22Rv1 (cell line): ENCODE results near the gene CALCOCO1.
"Not testable (repeated sequence)": the region's sequence is repeated elsewhere in the genome, so short reads cannot be mapped to it uniquely, and the experiment has no call there.

ENCODE experiments used
- H3K27ac ChIP-seq: fragments of 450-650 bp; 2 replicates; pipeline ENCODE4 v1.5.1; 2017
- ZFX ChIP-seq: fragments of 450-650 bp; IDR thresholded peaks from 2 replicates; pipeline ENCODE4 v1.6.1; 2017; ENCODE audit warnings: antibody characterized with exemption, borderline replicate concordance
- TF ChIP-seq, protein P1 (sequence below): fragments of 450-650 bp; IDR thresholded peaks from 2 replicates; pipeline ENCODE4 v1.5.1; 2017; ENCODE audit warnings: mild to moderate bottlenecking

CALCOCO1 gene

DNA sequence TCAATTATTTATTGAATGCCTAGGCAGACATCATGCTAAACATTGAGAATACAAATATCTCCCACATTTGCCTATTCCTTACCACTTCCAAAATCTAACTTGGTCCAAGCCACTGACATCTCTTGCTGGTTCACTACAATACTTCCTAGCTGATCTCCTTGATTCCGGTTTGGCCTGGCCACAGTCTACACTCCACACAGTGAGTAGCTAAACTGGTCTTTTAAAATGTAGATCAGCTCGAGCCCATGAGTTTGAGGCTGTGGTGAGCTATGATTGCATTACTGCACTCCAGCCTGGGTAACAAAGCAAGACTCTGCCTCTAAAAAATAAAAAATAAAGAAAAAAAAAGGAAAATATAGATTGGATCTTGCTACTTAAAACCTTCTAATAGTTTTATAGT is 43.8 kb downstream of the CALCOCO1 start:
- no peak overlapping the region for H3K27ac ChIP-seq
- TF ChIP-seq, protein P1, sequence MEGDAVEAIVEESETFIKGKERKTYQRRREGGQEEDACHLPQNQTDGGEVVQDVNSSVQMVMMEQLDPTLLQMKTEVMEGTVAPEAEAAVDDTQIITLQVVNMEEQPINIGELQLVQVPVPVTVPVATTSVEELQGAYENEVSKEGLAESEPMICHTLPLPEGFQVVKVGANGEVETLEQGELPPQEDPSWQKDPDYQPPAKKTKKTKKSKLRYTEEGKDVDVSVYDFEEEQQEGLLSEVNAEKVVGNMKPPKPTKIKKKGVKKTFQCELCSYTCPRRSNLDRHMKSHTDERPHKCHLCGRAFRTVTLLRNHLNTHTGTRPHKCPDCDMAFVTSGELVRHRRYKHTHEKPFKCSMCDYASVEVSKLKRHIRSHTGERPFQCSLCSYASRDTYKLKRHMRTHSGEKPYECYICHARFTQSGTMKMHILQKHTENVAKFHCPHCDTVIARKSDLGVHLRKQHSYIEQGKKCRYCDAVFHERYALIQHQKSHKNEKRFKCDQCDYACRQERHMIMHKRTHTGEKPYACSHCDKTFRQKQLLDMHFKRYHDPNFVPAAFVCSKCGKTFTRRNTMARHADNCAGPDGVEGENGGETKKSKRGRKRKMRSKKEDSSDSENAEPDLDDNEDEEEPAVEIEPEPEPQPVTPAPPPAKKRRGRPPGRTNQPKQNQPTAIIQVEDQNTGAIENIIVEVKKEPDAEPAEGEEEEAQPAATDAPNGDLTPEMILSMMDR = no peak
- no peak for TF ChIP-seq ZFX

DNA sequence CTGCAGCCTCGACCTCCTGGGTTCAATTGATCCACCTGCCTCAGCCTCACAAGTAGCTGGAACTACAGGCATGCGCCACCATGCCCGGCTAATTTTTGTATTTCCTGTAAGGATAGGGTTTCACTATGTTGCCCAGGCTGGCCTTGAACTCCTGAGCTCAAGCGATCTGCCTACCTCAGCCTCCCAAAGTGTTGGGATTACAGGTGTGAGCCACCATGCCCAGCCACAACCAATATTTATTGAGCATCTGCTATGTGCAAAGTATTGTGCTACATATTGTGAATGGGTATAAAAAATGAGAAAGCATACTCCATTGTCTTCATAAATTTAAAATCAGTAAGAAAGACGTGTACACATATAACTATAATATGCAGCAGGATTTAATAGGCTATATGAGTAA is 47.2 kb downstream of the CALCOCO1 start:
- H3K27ac ChIP-seq = not testable (repeated sequence)

DNA sequence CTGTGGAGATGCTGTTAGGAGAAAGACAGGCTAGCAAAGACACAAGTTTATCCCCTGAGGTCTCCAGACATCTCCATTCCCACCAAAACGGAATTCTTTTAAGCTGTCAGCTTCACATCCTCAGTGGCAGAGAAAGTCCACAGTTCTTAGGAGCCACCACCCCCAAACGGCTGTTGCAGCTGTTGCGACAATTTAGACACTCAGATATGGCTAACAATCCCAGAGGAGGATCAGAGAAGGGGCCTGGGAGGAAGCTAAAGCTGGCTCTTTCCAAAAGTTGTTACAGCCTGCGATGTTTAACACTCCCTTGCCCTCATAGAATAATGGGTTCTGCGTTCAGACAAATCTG is 49.5 kb downstream of the CALCOCO1 start:
- TF ChIP-seq, protein P1 = no peak
- TF ChIP-seq ZFX = no peak
- H3K27ac ChIP-seq = no peak overlapping the region

DNA sequence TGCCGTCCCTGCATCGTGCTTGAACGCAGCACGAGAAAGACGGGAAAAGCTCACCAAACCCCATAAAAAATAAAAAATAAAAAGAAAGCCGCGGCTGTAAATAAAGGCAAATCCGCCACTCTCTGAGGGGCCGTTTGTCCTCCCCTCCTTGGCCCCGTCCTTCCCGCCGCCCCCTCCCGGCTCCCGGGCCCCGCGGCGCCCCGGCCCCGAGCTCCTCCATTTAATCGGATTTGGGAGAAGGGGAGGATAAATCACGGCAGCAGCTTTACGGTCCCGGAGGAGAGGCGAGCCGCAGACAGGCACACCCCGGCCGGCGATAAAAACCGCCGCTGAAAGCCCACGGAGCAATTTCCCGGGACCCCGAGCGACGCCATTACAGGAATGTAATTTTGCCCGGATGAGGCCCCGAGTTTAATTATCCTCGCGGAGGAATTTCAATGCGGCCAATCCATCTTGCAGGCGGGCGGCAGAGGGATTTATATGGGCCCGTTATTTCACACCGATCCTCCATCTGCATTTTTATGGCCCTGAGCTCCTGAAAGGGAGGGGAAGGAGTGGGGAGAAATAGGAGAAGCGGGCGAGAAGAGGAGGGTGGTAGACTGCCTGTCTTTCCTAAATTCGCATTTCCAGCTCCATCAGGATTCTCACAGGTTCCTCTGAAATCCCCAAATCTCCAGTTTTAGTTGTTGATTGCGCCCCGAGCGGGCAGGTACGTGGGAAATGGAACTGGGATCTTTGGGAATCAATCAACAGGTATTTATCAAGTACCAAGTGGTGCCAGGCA is 50.0 kb downstream of the CALCOCO1 start:
- TF ChIP-seq, protein P1 = no peak
- no peak for TF ChIP-seq ZFX
- H3K27ac ChIP-seq = no peak overlapping the region

DNA sequence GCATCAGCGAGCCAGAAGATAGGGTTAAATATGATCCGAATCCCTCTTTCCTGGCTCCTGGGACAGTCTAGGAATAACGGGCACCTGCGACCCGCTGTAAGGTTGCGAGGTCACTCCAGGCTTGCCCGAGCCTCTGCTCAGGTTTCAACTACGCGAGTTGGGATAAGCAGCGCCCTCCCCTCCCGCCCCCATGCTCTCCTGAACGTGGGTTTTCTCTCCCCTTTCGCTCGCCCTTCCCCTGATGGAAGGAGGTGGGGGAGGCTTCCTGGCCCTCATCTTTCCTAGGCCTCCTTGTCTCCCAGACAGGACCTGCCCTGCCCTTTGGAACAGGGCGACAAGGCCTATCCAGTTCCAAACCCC is 50.6 kb downstream of the CALCOCO1 start:
- H3K27ac ChIP-seq = peak overlapping the region; percentile 97
- TF ChIP-seq, protein P1 = no peak
- no peak for TF ChIP-seq ZFX

DNA sequence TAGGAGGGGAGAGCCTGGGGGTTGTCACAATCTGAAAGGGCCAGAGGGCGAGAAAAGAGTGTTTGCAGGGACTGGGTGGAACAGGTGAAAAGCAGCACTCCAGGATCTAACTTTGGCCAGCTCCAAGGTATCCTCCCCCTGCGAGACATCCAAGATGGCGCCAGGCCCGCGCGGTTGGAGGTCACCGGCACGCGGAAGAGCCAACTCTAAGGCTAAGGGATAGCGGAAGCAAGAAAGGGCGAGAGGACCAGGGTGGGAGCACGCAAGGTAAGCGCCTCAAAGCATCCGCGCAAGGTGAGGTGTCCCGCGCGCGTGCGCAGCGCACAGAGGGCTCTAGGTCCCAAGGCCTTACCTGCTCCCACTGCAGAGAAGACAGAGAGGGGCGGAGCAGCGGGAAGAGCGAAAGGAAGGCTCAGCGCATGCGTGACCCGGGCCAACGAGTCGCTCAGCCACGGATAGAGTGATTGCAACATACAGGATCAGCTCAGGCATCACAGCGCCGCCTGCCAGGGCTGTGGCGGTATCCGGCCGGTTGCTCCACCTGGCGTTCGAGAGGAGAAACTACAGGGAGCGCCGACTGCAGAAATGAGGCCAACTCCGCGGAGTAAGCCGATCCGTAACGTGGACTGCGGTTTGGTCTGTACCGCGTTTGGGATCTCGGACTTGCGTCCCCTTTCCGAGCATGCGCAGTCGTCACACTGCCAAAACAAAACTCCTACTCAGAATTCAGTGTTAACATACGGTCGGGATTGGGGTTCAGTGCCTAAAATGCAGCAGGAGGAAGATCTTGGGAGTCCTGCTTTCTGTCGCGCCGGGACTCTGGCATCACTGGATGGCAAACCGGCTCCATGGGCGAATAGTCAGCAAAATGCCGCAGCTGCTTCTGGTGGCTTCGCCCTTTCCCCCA is 51.3 kb downstream of the CALCOCO1 start, which contains the start of gene ATP5MC2:
TSS of gene ATP5MC2 (minus strand) at position 383 of the 907 bp plus-strand sequence. CDS start 3,469 bp downstream, outside the sequence.
- peak within 1 kb of the TSS; percentile 97 for H3K27ac ChIP-seq
- TF ChIP-seq, protein P1 = peak; percentile 100
- no peak for TF ChIP-seq ZFX

DNA sequence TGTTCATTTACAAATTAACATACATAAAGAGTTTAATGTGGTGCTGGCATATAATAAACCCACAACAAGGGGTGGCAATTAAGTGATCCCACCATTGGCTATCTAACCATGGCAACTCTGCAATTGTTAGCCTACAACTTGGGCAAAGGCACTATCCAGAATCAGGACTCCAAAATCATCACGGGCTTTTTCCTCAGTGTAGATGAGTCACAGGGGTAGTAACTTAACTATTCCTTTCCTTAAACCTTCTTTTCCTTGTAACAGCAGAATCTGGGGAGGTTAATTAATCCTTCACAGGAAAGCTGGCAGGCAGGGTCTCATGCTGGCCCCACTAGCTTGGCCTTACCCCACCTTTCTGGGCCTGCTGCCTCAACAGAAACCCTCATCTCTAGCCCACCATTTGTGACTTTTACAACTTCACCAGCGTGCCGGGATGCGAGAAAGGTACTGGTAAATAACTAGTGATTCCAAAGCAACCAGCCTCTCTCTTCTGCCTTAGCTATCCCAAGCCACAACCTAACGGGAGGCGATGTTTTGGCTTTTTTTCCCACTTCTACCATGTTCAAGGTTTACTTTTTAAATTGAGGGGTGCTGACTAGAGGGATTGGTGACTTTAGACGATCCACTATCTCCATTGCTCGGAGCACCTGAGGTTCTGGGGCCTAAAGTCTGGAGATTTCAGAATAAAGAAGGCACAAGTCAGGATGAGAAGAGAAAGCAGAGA is 52.1 kb downstream of the CALCOCO1 start:
- peak overlapping the region; percentile 97 for H3K27ac ChIP-seq
- no peak for TF ChIP-seq ZFX
- TF ChIP-seq, protein P1 = no peak
